GM12878 (cell line): ENCODE measurements around the gene CALD1. TPM values are rescaled to one million over a fixed set of nuclear protein-coding genes. Genes with fewer than 3 reads are reported as not detected.
A peak's percentile ranks its signal among the peaks of the same experiment; 100 is the strongest.

Source experiments
- ATF7 ChIP-seq: fragments of 450-650 bp; IDR thresholded peaks from 2 replicates; pipeline ENCODE4 v1.6.1; 2016; ENCODE audit warnings: low read depth, mild to moderate bottlenecking
- BCLAF1 ChIP-seq: fragments of 450-650 bp; IDR thresholded peaks from 2 replicates; pipeline ENCODE4 v1.6.1; 2017; ENCODE audit warnings: antibody characterized with exemption, mild to moderate bottlenecking, moderate library complexity
- BHLHE40 ChIP-seq, 2 experiments: fragments of 450-650 bp in 1 of 2; IDR thresholded peaks; 2 replicates each; pipeline ENCODE4 v1.6.1; 2011 to 2017; ENCODE audit warnings: low read depth in 2 of 2, borderline replicate concordance in 1 of 2, improper control_type of control experiment in 1 of 2, low read length in 1 of 2, mild to moderate bottlenecking in 1 of 2
- CREM ChIP-seq: IDR thresholded peaks from 2 replicates; pipeline ENCODE4 v1.6.1; 2014; ENCODE audit warnings: antibody characterized with exemption, low read depth
- GABPA ChIP-seq: IDR thresholded peaks from 2 replicates; pipeline ENCODE4 v1.6.1; 2014; ENCODE audit warnings: antibody characterized with exemption, low read depth, mild to moderate bottlenecking, inconsistent platforms
- GATAD2B ChIP-seq: fragments of 450-650 bp; conservative IDR thresholded peaks from 2 replicates; pipeline ENCODE4 v1.6.1; 2017; ENCODE audit warnings: low read depth, mild to moderate bottlenecking, moderate library complexity
- IRF5 ChIP-seq: fragments of 450-650 bp; IDR thresholded peaks from 2 replicates; pipeline ENCODE4 v1.6.1; 2017; ENCODE audit warnings: borderline replicate concordance
- KDM1A ChIP-seq: fragments of 200-600 bp; sonication (generic); IDR thresholded peaks from 2 replicates; pipeline ENCODE4 v1.6.1; 2016; ENCODE audit warnings: borderline replicate concordance
- MEF2A ChIP-seq: IDR thresholded peaks from 2 replicates; pipeline ENCODE4 v1.6.1; 2011; ENCODE audit warnings: low read depth, mild to moderate bottlenecking, low read length, moderate library complexity; ENCODE audit not compliant: insufficient read depth
- MYC ChIP-seq: IDR thresholded peaks from 2 replicates; pipeline ENCODE4 v1.6.1; 2011; ENCODE audit warnings: mild to moderate bottlenecking, low read length, moderate library complexity, inconsistent platforms; ENCODE audit not compliant: insufficient read depth, insufficient replicate concordance, insufficient read length, severe bottlenecking
- NFYA ChIP-seq: IDR thresholded peaks from 2 replicates; pipeline ENCODE4 v1.6.1; 2011; ENCODE audit warnings: low read depth, mild to moderate bottlenecking, low read length, improper control_type of control experiment, borderline replicate concordance
- NFYB ChIP-seq: IDR thresholded peaks from 2 replicates; pipeline ENCODE4 v1.6.1; 2011; ENCODE audit warnings: low read depth, mild to moderate bottlenecking, low read length, improper control_type of control experiment, moderate library complexity; ENCODE audit not compliant: insufficient read depth
- PAX8 ChIP-seq: fragments of 450-650 bp; IDR thresholded peaks from 2 replicates; pipeline ENCODE4 v1.6.1; 2017; ENCODE audit warnings: mild to moderate bottlenecking, moderate library complexity
- POU2F2 ChIP-seq: IDR thresholded peaks from 3 replicates; pipeline ENCODE4 v1.6.1; 2011; ENCODE audit warnings: low read depth, mild to moderate bottlenecking, low read length, borderline replicate concordance
- RCOR1 ChIP-seq: conservative IDR thresholded peaks from 2 replicates; pipeline ENCODE4 v1.6.1; 2012; ENCODE audit warnings: low read depth, low read length, improper control_type of control experiment
- RUNX3 ChIP-seq: IDR thresholded peaks from 2 replicates; pipeline ENCODE4 v1.6.1; 2012; ENCODE audit warnings: low read length, inconsistent platforms
- SIN3A ChIP-seq: IDR thresholded peaks from 2 replicates; pipeline ENCODE4 v1.6.1; 2012; ENCODE audit warnings: low read depth, low read length, improper control_type of control experiment
- SREBF1 ChIP-seq: IDR thresholded peaks from 2 replicates; pipeline ENCODE4 v1.6.1; 2012; ENCODE audit warnings: mild to moderate bottlenecking, low read length
- TAF1 ChIP-seq: IDR thresholded peaks from 2 replicates; pipeline ENCODE4 v1.6.1; 2011; ENCODE audit warnings: mild to moderate bottlenecking, low read depth, low read length, borderline replicate concordance
- WRNIP1 ChIP-seq: IDR thresholded peaks from 2 replicates; pipeline ENCODE4 v1.6.1; 2011; ENCODE audit warnings: low read depth, low read length, improper control_type of control experiment, borderline replicate concordance
- YBX1 ChIP-seq: fragments of 450-650 bp; IDR thresholded peaks from 2 replicates; pipeline ENCODE4 v1.6.1; 2016; ENCODE audit warnings: antibody characterized with exemption
- ZNF217 ChIP-seq: fragments of 450-650 bp; IDR thresholded peaks from 2 replicates; pipeline ENCODE4 v1.6.1; 2017; ENCODE audit warnings: antibody characterized with exemption, mild to moderate bottlenecking
- ZNF384 ChIP-seq: IDR thresholded peaks from 2 replicates; pipeline ENCODE4 v1.6.1; 2012; ENCODE audit warnings: low read depth, mild to moderate bottlenecking, low read length, improper control_type of control experiment, borderline replicate concordance
- ZSCAN29 ChIP-seq: fragments of 450-650 bp; IDR thresholded peaks from 2 replicates; pipeline ENCODE4 v1.6.1; 2017; ENCODE audit warnings: mild to moderate bottlenecking, moderate library complexity
- ZZZ3 ChIP-seq: IDR thresholded peaks from 2 replicates; pipeline ENCODE4 v1.6.1; 2011; ENCODE audit warnings: low read depth; ENCODE audit not compliant: control insufficient read depth, insufficient read length
- polyA plus RNA-seq, 11 experiments: library from polyadenylated mRNA; depleted of rRNA in 4 of 11; unstranded in 6 of 11; stranded (reverse) in 5 of 11; fragments of >200 nt; fragmentation: Nextera tagmentation in 4 of 11; fragmentation: Illumina TruSeq in 1 of 11; extraction: Ambion mirVana in 4 of 11; extraction: Trizol in 1 of 11; gene quantifications; 1 replicate in 1 of 11; 2 replicates in 10 of 11; pipeline versions ENCODE4 v1.2.1 to v1.2.3, GENCODE V29; 2011 to 2016; ENCODE audit warnings: inconsistent platforms in 2 of 11, missing spikeins in 2 of 11, low read depth in 1 of 11
- total RNA-seq, 4 experiments: library from RNA; depleted of rRNA in 3 of 4; stranded (reverse); fragments of >200 nt in 3 of 4; fragmentation: Illumina TruSeq in 1 of 4; extraction: Trizol in 1 of 4; gene quantifications; 2 replicates each; pipeline versions ENCODE4 v1.2.1 to v1.2.3, GENCODE V29; 2013 to 2021
- TF ChIP-seq, protein P1 (sequence below): IDR thresholded peaks from 2 replicates; pipeline ENCODE4 v1.6.1; 2012; ENCODE audit warnings: low read depth, low read length, improper control_type of control experiment

The CALD1 gene
- total and polyA plus RNA-seq, 10 of the 15 experiments (the other 5 are each of a cell fraction or from before 2014, with no cell fraction given): 0.03 to 1.3 (median 0.22) TPM

DNA sequence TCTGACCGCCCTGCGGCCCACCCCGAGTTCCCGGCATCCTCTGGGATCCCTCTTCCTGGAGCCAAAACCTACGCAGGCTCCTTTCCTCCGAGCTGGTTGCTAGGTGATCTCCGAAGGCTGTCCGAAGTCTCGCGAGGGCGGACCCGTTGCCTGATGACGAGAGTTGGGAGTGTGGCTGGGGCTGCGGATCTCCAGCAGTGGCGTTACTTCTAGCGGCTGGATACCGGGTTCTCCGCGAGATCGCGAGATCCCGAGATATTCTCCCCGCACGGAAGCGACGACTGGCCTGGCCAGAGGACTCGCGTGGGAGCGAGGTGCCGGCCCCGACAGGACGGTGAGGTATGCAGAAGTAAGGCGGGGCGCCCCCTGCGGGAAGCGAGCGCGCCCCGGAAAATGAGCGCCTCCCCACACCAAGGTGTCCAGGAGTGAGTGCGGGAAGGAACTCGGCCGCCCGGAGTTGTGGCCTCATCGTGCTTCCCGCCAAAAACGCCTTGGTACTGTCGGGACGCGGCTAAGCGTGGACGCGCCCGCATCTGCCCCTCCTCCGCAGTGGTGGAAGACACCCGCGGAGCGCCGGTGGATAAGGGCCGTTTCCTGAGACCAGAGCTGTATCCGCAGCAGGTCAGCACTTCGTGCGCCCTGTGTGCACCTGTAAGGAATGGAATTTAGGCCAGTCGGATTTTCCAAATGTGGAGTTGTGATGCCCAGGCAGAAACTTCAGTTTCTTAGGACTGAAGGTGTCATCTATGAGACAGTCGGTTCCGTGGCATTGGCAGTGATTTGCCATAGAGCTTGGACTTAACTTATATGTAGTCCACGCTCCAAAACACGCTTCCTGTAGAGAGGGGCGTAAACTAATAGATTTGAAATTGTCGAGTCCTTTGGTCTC, 207.2 kb downstream of the CALD1 start, which contains the start of gene AGBL3 (continued):
- TF ChIP-seq CREM: peak; percentile 57; the same call in 1 of the 2 replicates
- TF ChIP-seq, protein P1, sequence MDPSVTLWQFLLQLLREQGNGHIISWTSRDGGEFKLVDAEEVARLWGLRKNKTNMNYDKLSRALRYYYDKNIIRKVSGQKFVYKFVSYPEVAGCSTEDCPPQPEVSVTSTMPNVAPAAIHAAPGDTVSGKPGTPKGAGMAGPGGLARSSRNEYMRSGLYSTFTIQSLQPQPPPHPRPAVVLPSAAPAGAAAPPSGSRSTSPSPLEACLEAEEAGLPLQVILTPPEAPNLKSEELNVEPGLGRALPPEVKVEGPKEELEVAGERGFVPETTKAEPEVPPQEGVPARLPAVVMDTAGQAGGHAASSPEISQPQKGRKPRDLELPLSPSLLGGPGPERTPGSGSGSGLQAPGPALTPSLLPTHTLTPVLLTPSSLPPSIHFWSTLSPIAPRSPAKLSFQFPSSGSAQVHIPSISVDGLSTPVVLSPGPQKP: peak; percentile 16; the same call in 1 of the 2 replicates
- TF ChIP-seq KDM1A: no peak
- TF ChIP-seq SREBF1: no peak
- TF ChIP-seq MYC: no peak
- no peak for TF ChIP-seq YBX1
- no peak for TF ChIP-seq ZSCAN29
- no peak for TF ChIP-seq MEF2A
- TF ChIP-seq BCLAF1: no peak
- TF ChIP-seq TAF1: peak; percentile 56
- TF ChIP-seq POU2F2: peak; percentile 35; the same call in 1 of the 3 replicates
- TF ChIP-seq RCOR1: peak; percentile 86; the same call in 1 of the 2 replicates
- peak; percentile 62; the same call in 1 of the 2 replicates for TF ChIP-seq SIN3A
- no peak for TF ChIP-seq NFYB
- TF ChIP-seq GABPA: no peak
- TF ChIP-seq GATAD2B: peak; percentile 87
- TF ChIP-seq ZZZ3: no peak
- TF ChIP-seq ATF7: peak; percentile 67
- no peak for TF ChIP-seq PAX8
- no peak for TF ChIP-seq NFYA
- TF ChIP-seq IRF5: peak; percentile 67; the same call in 1 of the 2 replicates
- peak in 1 of 2 experiments; percentile 43; a peak in 1 of 4 replicates for TF ChIP-seq BHLHE40 (IDR thresholded peaks at IDR 0.05; ENCODE audit: borderline replicate concordance in 1 of 2, low read depth in 2 of 2, low read length in 1 of 2)
- no peak for TF ChIP-seq ZNF217
- TF ChIP-seq RUNX3: peak; percentile 7
- TF ChIP-seq ZNF384: no peak
- no peak for TF ChIP-seq WRNIP1
